Glomerular visceral epithelial cell (primary cell): ENCODE data around the gene EML4.
"Not testable (repeated sequence)": the region's sequence is repeated elsewhere in the genome, so short reads cannot be mapped to it uniquely, and the experiment has no call there.

Source experiments
- DNase-seq: peaks from one replicate; pipeline ENCODE4 v3.0.0-alpha.2; 2016; ENCODE audit errors: extremely low spot score

Gene EML4

DNA sequence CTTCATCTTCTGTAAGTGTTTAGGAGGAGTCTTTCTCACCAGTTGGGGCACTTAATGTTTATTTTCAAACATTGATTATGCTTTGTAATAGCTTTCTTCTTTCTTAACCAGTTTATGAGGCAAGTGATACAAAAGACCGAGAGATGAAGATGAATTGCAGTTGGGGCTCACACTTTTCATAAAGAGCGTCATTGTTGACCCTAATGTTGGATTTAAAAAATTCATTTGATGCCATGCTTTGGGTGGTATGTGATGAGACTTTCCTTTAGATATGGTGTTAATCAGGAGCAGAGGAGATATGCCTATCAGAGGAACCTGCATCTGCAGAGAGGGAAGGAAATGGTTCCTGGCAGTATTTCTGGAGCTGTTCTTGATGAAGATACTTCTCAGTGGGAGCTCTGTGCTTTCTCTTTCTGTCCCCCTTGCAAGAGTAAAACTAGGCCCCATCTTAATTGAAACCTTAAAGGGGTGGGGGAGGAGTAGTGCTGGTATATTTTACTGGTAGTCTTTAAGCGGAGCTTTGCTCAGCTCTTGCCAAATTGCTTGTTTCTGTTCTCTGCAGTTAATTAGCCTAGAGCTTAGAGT, 2.3 kb downstream of the EML4 start:
- DNase-seq, result no peak

- no peak for DNase-seq
Observed at GRCh38 chr2:42172020-42172419, 2.9 kb downstream of the EML4 start.

DNA sequence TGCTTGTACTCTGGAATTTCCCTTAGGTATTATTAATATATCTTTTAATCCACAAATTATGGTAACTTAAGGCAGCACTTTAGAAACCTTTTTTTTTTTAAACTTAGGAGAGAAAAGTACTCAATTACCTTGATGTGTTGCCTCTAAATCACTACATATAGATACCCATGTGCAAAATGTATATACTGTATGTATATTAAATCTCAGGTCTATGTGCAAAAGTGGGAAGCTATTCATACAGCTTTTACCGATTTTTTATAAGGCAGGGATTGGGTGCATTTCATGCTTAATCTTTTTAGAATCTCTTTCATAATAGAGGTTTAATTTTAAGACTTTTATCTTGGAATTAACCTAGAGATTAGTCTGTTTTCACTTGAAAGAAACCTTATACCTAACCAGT, 3.4 kb downstream of the EML4 start:
- DNase-seq, result no peak

GRCh38 chr2:42173467-42173866, 4.3 kb downstream of the EML4 start:
- not testable (repeated sequence) for DNase-seq

GRCh38 chr2:42176992-42177738, 8.0 kb downstream of the EML4 start:
- no peak for DNase-seq

DNA sequence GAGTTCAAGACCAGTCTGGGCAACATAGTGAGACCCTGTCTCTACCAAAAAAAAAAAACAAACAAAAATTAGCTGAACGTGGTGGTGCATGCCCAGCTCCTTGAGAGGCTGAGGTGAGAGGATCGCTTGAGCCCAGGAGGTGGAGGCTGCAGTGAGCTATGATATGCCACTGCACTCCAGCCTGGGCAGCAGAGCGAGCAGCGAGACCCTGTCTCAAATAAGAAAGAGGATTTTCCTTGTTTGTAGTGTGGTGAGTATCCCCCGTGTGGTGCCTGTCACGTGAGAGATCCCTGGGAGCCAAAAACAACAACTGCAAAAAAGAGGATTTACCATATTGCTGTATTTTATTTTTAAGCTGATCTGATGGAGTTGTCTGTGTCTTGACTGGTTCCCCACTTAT, 9.2 kb downstream of the EML4 start:
- DNase-seq, result no peak

DNA sequence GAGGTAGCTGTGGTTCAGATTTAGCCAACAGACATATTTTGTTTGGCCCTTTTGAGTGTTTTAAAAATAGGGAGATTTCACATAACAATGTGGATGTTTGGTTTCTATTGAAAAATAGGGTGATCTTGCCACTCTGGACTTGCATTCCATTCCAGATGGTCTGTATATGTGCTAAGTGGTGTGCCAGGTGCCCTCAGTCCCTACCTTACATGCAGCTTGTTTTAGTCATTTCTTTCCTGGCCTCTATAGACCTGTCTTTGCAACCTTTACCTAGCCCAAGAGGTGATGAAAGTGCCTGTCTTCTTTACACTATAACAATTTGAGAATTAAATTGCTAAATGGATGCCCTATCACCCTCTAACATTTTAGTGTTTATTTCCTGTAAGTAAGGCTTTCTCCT, 11.1 kb downstream of the EML4 start:
- no peak for DNase-seq

DNA sequence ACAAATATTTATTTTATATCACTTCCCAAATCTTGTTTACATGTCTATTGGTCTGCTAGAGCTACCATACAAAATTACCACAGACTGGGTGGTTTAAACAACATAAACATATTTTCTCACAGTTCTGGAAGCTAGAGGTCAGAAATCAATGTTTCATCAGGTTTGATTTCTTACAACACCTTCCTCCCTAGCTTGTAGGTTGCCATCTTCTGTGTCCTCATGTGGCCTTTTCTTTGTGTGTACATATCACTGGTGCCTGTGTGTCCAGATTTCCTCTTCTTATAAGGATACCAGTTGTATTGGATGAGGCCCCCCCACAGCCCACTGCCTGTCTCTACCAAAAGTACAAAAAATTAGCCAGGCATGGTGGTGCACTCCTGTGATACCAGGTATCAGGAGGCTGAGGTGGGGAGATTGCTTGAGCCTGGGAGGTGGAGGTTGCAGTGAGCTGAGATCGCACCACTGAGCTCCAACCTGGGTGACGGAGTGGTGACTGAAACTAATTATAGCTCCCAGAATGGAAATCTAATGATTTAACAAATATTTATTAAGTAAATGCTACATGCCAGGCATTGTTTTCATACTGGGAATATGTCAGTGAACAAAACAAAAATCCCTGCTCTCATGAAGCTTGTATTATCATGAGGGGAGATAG, 13.6 kb downstream of the EML4 start:
- DNase-seq, result no peak

GRCh38 chr2:42183775-42184174, 14.6 kb downstream of the EML4 start:
- peak; percentile 12 for DNase-seq

DNA sequence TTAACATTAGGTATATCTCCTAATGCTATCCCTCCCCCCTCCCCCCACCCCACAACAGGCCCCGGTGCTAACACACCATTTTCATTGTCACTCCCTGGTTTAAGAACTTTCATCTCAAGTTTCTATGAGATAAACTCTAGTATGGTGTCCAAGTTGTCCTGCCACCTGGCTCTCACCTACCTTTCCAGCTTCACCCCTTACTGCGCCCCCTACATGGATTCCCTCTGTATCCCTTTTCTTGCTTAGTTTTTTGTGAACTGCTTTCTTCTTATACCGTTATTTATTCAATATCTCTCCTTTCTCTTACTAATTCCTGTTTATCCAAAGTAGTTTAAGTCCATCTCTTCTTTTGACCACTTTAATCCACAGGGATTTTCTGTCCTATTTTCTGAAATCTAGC, 15.2 kb downstream of the EML4 start:
- DNase-seq, result no peak

DNA sequence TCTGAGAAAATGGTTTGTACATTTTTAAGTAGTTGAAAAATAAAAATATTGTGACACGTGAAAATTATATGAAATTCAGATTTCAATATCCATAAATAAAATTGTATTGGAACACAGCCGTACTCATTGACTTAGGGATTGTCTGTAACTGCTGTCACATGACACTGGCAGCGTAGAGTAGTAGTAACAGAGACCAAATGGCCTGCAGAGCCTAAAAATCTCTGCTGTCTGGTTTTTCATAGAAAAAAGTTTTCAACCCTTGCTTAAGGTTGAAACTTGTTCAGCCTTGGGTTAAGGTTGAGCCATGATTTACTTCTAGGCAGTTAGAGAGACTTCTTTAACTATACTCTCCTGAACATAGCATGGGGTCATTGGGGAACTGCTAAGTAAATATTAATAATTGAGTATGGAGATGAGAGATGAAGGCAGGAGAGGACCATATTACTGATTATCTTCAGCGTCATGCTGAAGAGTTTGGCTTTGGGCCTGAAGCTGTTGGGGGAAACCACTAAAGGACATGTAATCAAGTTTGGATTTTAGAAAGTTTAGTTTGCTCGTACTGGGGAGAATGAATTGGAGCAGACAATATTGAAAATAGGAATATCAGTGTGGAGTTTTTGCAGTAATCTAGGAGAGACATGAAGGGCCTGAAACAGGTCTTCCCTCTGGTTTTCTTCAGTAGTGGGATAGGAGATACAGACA, 16.2 kb downstream of the EML4 start:
- DNase-seq, result no peak

GRCh38 chr2:42186366-42186765, 17.2 kb downstream of the EML4 start:
- no peak for DNase-seq

- DNase-seq, result no peak
Observed at GRCh38 chr2:42186945-42187632, 17.9 kb downstream of the EML4 start.

DNA sequence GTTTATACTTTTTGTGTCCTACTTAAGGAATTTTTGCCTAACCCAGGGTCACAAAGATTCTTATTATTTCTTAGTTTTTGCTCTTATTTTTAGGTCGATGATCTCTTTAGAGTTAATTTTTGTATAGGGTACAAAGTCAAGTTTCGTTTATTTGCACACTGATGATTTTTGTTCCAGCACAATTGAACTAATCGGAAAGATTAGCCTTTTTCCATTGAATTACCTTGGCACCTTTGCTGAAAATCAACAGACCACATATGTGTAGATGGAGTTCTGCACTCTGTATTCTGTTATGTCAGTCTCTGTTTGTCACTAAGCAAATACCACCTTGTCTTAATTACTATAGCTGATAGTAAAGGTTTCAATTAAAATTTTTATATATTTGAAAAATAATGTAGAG, 18.7 kb downstream of the EML4 start:
- DNase-seq, result no peak

GRCh38 chr2:42189235-42189566, 20.0 kb downstream of the EML4 start:
- no peak for DNase-seq

- DNase-seq, result no peak
Observed at GRCh38 chr2:42190191-42190590, 21.0 kb downstream of the EML4 start.

DNA sequence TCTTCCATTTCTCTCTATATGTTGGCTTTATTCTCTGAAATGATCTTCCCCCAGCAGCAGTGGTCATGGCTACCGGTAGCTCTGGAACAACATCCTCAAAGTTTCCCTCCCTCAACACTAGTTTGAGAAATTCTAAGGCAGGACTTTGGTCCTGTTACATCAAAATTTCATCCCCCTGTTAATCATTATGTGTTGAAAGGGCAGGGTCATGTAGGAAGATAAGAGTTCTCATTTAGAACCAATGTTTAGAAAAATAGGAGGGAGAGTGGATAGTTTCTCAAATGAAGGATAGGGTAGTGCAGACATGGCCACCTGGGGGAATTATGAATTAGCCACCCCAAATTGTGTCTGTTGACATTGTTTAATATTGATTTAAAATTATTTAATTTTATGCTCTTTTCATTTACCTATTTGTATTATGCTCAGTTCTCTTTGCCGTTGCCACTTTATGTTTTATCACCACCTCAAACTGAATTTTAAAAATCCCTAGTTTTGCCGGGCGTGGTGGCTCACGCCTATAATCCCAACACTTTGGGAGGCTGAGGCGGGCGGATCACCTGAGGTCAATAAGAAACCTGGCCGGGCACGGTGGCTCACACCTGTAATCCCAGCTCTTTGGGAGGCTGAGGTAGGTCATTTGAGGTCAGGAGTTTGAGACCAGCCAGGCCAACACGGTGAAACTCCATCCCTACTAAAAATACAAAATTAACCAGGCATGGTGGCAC, 22.3 kb downstream of the EML4 start:
- DNase-seq, result no peak

- DNase-seq, result no peak
Observed at GRCh38 chr2:42192010-42192373, 22.8 kb downstream of the EML4 start.

DNA sequence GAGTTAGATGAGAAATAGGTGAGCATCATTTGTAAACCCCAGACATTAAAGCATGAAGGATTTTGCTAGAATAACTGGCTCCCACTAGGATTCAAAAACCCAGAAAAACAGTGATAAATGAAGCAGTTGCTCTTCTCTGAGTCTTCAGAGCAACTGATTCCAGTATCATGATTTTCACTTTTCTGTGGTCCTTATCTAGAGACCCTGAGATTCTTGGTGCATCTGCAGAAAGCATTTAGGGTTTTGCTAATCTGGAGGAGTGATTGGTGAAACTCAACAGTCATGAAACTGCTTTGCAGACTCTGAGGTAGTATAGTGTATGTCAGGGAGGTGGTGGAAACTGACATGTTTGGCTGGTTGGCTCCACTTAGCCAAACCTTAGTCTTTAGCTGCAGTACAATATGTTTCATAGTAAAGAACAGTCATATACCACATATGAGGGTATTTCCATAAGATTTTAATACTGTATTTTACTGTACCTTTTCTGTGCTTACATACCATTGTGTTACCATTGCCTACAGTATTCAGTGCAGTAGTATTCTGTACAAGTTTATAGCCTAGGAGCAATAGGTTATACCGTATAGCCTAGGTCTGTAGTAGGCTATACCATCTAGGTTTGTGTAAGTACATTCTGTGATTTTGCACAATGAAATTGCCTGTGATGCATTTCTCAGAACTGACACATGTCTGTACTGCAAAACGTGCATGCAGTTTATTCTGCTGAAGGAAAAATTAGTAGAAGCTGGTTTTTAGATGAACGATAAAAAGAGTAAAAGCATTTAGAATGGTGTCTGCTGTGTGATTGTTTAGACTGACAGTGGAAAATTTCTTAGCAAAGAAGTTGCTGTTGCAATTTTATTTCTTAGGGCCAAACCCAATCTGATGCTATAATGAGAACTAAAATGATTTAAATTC, 23.8 kb downstream of the EML4 start:
- no peak for DNase-seq

- DNase-seq, result no peak
Observed at GRCh38 chr2:42193722-42194187, 24.6 kb downstream of the EML4 start.
